IPS-18a (cell line): Measurements from ENCODE around the gene NAT10.
"Not testable (repeated sequence)": the region's sequence is repeated elsewhere in the genome, so short reads cannot be mapped to it uniquely, and the experiment has no call there.

ENCODE experiments used
- H3K27ac ChIP-seq: one replicate; pipeline ENCODE4 v1.5.1; 2013; ENCODE audit warnings: low read length
- H3K27me3 ChIP-seq: one replicate; pipeline ENCODE4 v1.6.1; 2013; ENCODE audit warnings: mild to moderate bottlenecking, low read length; ENCODE audit not compliant: control insufficient read depth, insufficient read depth
- H3K36me3 ChIP-seq: one replicate; pipeline ENCODE4 v1.6.1; 2013; ENCODE audit warnings: low read depth, low read length; ENCODE audit not compliant: control insufficient read depth
- H3K4me1 ChIP-seq: one replicate; pipeline ENCODE4 v1.6.1; 2013; ENCODE audit warnings: low read depth, low read length; ENCODE audit not compliant: control insufficient read depth
- H3K4me3 ChIP-seq: one replicate; pipeline ENCODE4 v1.5.1; 2013; ENCODE audit warnings: low read length
- H3K9ac ChIP-seq: one replicate; pipeline ENCODE4 v1.6.1; 2013; ENCODE audit warnings: mild to moderate bottlenecking, low read length, moderate library complexity
- H3K9me3 ChIP-seq: one replicate; pipeline ENCODE4 v1.6.1; 2013; ENCODE audit warnings: low read depth, low read length; ENCODE audit not compliant: control insufficient read depth

The NAT10 gene

GRCh38 chr11:34105079-34105956 lies at the start of gene NAT10:
TSS of gene NAT10 (plus strand) at chr11:34105629. CDS start at chr11:34108226, 2,597 bp downstream.
- H3K9ac ChIP-seq: peak within 1 kb of the TSS; percentile 94
- no peaks in the 10 kb centered on the region for H3K27me3 ChIP-seq
- peak within 1 kb of the TSS; percentile 87 for H3K27ac ChIP-seq
- H3K36me3 ChIP-seq: peaks cover 34% of the 10 kb centered on the region
- H3K4me3 ChIP-seq: peak within 1 kb of the TSS; percentile 93
- H3K9me3 ChIP-seq: no peaks in the 10 kb centered on the region
- peaks cover 8% of the 10 kb centered on the region for H3K4me1 ChIP-seq

- H3K9me3 ChIP-seq: no peaks in the 10 kb centered on the region
- H3K36me3 ChIP-seq: peaks cover 31% of the 10 kb centered on the region
- peaks cover 14% of the 10 kb centered on the region for H3K4me1 ChIP-seq
- no peak overlapping the region for H3K9ac ChIP-seq
- H3K27ac ChIP-seq: no peak overlapping the region
- peak overlapping the region; percentile 21 for H3K4me3 ChIP-seq
- no peaks in the 10 kb centered on the region for H3K27me3 ChIP-seq
These were observed 48.8 kb upstream of the NAT10 start for GRCh38 chr11:34056672-34057071.

DNA sequence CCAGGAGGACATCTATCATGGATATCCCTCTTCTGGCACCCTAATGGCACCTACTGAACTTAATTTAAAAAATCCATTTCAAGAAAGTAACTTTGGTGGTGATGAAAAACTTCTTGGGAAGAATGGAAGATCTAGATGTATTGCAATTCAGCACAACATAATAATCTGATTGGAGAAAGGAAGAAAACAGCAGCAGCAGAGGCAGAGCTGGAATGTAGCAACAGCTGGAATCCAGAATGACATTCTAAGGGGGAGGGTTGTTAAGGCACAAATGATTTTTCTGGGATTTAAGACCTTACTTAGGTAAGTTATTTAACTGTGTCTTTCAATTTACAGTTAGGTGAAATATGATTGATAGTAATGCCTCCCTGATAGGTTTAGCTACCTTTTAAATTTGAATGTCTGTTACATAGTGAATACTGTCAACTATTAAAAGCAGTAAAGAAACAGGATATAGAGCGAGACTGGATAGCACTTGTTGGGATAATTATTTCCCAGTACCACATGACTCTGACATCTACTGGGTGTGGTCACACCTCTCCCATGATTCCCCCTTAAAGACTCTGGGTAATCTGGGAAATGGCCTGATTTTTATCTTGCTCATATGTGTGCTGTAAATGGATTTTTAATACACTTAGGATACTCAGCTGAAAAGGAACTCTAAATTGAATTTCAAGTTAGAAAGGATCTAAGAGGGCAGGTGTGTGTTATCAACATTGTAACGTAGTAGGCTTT lies 42.2 kb upstream of the NAT10 start:
- Histone ChIP-seq H3K27ac (no peak overlapping the region), H3K4me3 (no peak overlapping the region), H3K36me3 (peaks cover 25% of the 10 kb centered on the region), H3K27me3 (no peaks in the 10 kb centered on the region), H3K4me1 (no peaks in the 10 kb centered on the region), H3K9me3 (no peaks in the 10 kb centered on the region), H3K9ac (no peak overlapping the region)

DNA sequence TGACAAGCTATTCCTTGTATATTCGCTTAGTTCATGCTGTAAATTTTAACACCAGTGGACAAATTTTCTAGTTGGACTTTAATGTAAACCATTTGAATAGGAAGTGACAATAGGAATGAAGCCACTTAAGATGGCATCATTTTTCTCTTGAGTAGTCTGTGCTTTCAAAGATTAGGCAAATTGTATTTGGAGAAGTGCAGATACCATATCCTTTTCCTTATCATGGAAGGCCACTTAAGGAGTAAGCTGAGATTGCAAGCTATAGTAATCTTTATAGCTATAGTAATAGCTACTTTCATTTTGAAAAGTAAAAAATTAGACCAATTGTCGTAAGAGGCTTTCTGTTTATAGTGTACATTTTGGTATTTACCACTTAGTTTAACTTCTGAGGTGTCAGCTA lies 41.1 kb upstream of the NAT10 start:
- Histone ChIP-seq H3K9me3 (no peaks in the 10 kb centered on the region), H3K9ac (no peak overlapping the region), H3K27ac (no peak overlapping the region), H3K4me1 (no peaks in the 10 kb centered on the region), H3K27me3 (no peaks in the 10 kb centered on the region), H3K4me3 (no peak overlapping the region), H3K36me3 (peaks cover 27% of the 10 kb centered on the region)

DNA sequence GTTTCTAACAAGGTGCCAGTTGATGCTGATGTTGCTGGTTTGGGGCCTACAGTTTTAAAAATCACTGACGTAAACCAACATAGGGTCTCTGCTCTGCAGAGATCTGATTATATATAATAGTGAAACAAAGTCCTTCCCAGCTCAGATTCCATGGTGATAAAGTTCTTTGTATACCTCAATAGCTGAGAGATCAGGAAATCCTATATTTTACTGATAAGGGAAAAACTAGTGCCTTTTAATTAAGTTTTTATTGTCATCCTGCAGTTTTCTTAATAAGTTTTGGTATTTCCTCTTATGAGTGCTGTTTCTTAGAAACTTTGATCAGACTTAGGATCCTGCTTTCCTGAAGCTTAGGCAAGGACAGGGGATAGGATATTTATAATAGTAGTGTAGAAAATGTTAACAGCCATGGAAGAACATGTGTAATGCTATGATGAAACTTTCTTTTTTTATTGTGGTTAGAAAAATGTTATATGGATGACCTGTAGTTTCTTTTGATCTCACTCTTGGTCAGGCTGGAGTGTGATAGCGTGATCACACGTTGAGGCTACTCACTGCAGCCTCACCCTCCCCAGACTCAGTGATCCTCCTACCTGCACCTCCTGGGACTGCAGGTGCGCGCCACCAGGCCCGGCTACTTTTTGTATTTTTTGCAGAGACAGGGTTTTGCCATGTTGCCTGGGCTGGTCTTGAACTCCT lies 39.8 kb upstream of the NAT10 start:
- Histone ChIP-seq H3K9ac (no peak overlapping the region), H3K9me3 (no peaks in the 10 kb centered on the region), H3K36me3 (peaks cover 27% of the 10 kb centered on the region), H3K4me1 (no peaks in the 10 kb centered on the region), H3K27ac (no peak overlapping the region), H3K4me3 (no peak overlapping the region), H3K27me3 (no peaks in the 10 kb centered on the region)

GRCh38 chr11:34066766-34067165 lies 38.7 kb upstream of the NAT10 start:
- H3K4me1 ChIP-seq, H3K9me3 ChIP-seq, H3K9ac ChIP-seq: not testable (repeated sequence)

GRCh38 chr11:34067383-34068065 lies 37.9 kb upstream of the NAT10 start:
- no peak overlapping the region for H3K27ac ChIP-seq
- H3K4me3 ChIP-seq: no peak overlapping the region
- no peaks in the 10 kb centered on the region for H3K27me3 ChIP-seq
- H3K36me3 ChIP-seq: peaks cover 32% of the 10 kb centered on the region
- H3K9me3 ChIP-seq: no peaks in the 10 kb centered on the region
- no peaks in the 10 kb centered on the region for H3K4me1 ChIP-seq
- H3K9ac ChIP-seq: no peak overlapping the region

More at GRCh38 chr11:34066766-34067165, 38.7 kb upstream of the NAT10 start:
- not testable (repeated sequence) for H3K4me3 ChIP-seq, H3K27ac ChIP-seq, H3K27me3 ChIP-seq
- H3K36me3 ChIP-seq: peaks cover 26% of the 10 kb centered on the region

- peaks cover 36% of the 10 kb centered on the region for H3K36me3 ChIP-seq
- no peaks in the 10 kb centered on the region for H3K4me1 ChIP-seq
- no peaks in the 10 kb centered on the region for H3K9me3 ChIP-seq
- no peak overlapping the region for H3K27ac ChIP-seq
- no peak overlapping the region for H3K9ac ChIP-seq
- no peaks in the 10 kb centered on the region for H3K27me3 ChIP-seq
- H3K4me3 ChIP-seq: no peak overlapping the region
These were observed 37.3 kb upstream of the NAT10 start for GRCh38 chr11:34068111-34068510.

- not testable (repeated sequence) for H3K27ac ChIP-seq, H3K9ac ChIP-seq, H3K27me3 ChIP-seq, H3K4me3 ChIP-seq, H3K9me3 ChIP-seq, H3K4me1 ChIP-seq
- peaks cover 61% of the 10 kb centered on the region for H3K36me3 ChIP-seq
These were observed 34.1 kb upstream of the NAT10 start for GRCh38 chr11:34071306-34071705.

DNA sequence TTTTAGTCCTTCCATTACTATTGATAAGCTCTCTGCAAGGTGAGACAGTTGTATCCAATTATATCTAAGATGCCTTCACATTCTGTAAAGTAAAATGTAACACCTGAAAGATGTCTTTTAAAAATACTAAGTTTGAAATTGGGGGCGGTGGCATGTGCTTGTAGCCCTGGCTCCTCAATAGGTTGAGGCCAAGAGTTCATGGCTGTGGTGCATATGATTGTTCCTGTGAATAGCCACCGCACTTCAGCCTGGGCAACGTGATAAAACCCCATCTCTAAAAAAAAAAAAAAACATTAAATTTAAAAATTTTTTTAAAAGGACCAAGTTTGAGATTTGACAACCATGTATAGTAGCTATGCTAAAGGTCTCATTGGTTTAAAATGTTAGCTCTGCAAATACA lies 33.4 kb upstream of the NAT10 start:
- no peaks in the 10 kb centered on the region for H3K27me3 ChIP-seq
- H3K9ac ChIP-seq: no peak overlapping the region
- H3K36me3 ChIP-seq: peaks cover 67% of the 10 kb centered on the region
- H3K4me3 ChIP-seq: no peak overlapping the region
- H3K4me1 ChIP-seq: no peaks in the 10 kb centered on the region
- H3K9me3 ChIP-seq: no peaks in the 10 kb centered on the region
- no peak overlapping the region for H3K27ac ChIP-seq

DNA sequence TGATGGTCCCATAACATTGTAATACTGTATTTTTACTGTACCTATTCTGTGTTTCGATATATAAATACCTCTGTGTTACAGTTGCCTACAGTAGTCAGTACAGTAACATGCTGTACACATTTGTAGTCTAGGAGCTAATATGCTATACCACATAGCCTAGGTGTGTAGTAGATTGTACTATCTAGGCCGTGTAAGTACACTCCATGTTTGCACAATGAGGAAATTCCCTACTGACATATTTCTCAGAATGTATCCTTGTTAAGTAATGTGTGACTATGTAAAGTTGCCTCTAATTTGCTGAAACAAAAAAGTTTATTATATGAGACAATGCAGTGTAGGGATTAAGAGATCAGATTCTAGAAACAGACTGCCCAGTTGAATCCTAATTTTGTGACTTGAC lies 32.6 kb upstream of the NAT10 start:
- no peak overlapping the region for H3K4me3 ChIP-seq
- H3K4me1 ChIP-seq: no peaks in the 10 kb centered on the region
- no peak overlapping the region for H3K9ac ChIP-seq
- no peak overlapping the region for H3K27ac ChIP-seq
- no peaks in the 10 kb centered on the region for H3K27me3 ChIP-seq
- no peaks in the 10 kb centered on the region for H3K9me3 ChIP-seq
- peaks cover 72% of the 10 kb centered on the region for H3K36me3 ChIP-seq
